Suprapubic skin (tissue), 4 donors: ENCODE data around the gene FAM170B. TPM values are rescaled to one million over a fixed set of nuclear protein-coding genes. Genes with fewer than 3 reads are reported as not detected.

Experiments
- DNase-seq, 2 donors: peaks; one replicate each; pipeline ENCODE4 v3.0.0-alpha.2; 2019; ENCODE audit warnings: low spot score in 2 of 2
- H3K27ac ChIP-seq: fragments of 200-600 bp; sonication (generic); one replicate; pipeline ENCODE4 v1.5.1; 2019
- H3K27me3 ChIP-seq: fragments of 200-600 bp; sonication (generic); one replicate; pipeline ENCODE4 v1.5.1; 2019
- H3K36me3 ChIP-seq: fragments of 200-600 bp; sonication (generic); one replicate; pipeline ENCODE4 v1.5.1; 2019
- H3K4me1 ChIP-seq: fragments of 200-600 bp; sonication (generic); one replicate; pipeline ENCODE4 v1.5.1; 2019
- H3K4me3 ChIP-seq: fragments of 200-600 bp; sonication (generic); one replicate; pipeline ENCODE4 v1.5.1; 2019; ENCODE audit warnings: mild to moderate bottlenecking
- H3K9me3 ChIP-seq: fragments of 200-600 bp; sonication (generic); one replicate; pipeline ENCODE4 v1.5.1; 2019
- EP300 ChIP-seq: sonication (generic); formaldehyde crosslinking; IDR thresholded peaks from one replicate; pipeline ENCODE4 v1.6.1; 2017; ENCODE audit warnings: antibody characterized with exemption
- POLR2A ChIP-seq, 2 donors: fragments of 450-650 bp; IDR thresholded peaks; one replicate each; pipeline ENCODE4 v1.6.1; 2017; ENCODE audit warnings: antibody characterized with exemption in 2 of 2, mild to moderate bottlenecking in 2 of 2, moderate library complexity in 2 of 2
- POLR2AphosphoS5 ChIP-seq, 3 donors: sonication (generic); formaldehyde crosslinking; IDR thresholded peaks; one replicate each; pipeline ENCODE4 v1.6.1; 2017; ENCODE audit warnings: antibody characterized with exemption in 3 of 3
- WGBS: methylation state at CpG from one replicate; pipeline ENCODE4 v1.1.5; 2018; 5-methylcytosine and 5-hydroxymethylcytosine counted together
- total RNA-seq, 4 donors: library from RNA; depleted of rRNA; stranded (reverse); fragments of >200 nt; gene quantifications; one replicate each; pipeline ENCODE4 v1.1.0, GENCODE V29; 2016
- TF ChIP-seq, protein P1 (sequence below), 2 donors: fragments of 200-600 bp in 1 of 2; fragments of 450-650 bp in 1 of 2; sonication (generic) in 1 of 2; IDR thresholded peaks; one replicate each; pipeline ENCODE4 v1.5.1; 2016 to 2019; ENCODE audit warnings: antibody characterized with exemption in 2 of 2, mild to moderate bottlenecking in 1 of 2, moderate library complexity in 1 of 2

The FAM170B gene
- total RNA-seq, 4 donors from 2014 or later = not detected

GRCh38 chr10:49094646-49095045, 39.2 kb downstream of the FAM170B start:
- H3K4me3 ChIP-seq = no peak overlapping the region
- TF ChIP-seq, protein P1, sequence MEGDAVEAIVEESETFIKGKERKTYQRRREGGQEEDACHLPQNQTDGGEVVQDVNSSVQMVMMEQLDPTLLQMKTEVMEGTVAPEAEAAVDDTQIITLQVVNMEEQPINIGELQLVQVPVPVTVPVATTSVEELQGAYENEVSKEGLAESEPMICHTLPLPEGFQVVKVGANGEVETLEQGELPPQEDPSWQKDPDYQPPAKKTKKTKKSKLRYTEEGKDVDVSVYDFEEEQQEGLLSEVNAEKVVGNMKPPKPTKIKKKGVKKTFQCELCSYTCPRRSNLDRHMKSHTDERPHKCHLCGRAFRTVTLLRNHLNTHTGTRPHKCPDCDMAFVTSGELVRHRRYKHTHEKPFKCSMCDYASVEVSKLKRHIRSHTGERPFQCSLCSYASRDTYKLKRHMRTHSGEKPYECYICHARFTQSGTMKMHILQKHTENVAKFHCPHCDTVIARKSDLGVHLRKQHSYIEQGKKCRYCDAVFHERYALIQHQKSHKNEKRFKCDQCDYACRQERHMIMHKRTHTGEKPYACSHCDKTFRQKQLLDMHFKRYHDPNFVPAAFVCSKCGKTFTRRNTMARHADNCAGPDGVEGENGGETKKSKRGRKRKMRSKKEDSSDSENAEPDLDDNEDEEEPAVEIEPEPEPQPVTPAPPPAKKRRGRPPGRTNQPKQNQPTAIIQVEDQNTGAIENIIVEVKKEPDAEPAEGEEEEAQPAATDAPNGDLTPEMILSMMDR (IDR thresholded peaks at IDR 0.05) = no peak
- TF ChIP-seq POLR2AphosphoS5 (IDR thresholded peaks at IDR 0.05) (no peak), EP300 (no peak), POLR2A (IDR thresholded peaks at IDR 0.05) (no peak)
- no peaks in the 10 kb centered on the region for H3K9me3 ChIP-seq
- WGBS = 73% methylated on average over 4 of the region's 4 CpGs
- no peaks in the 10 kb centered on the region for H3K27me3 ChIP-seq
- no peak overlapping the region for H3K27ac ChIP-seq
- no peak for DNase-seq
- peaks cover 11% of the 10 kb centered on the region for H3K4me1 ChIP-seq
- no peaks in the 10 kb centered on the region for H3K36me3 ChIP-seq

GRCh38 chr10:49093922-49094321, 39.9 kb downstream of the FAM170B start:
- Histone ChIP-seq H3K4me3 (no peak overlapping the region), H3K27ac (no peak overlapping the region), H3K27me3 (no peaks in the 10 kb centered on the region), H3K36me3 (no peaks in the 10 kb centered on the region), H3K4me1 (peaks cover 12% of the 10 kb centered on the region), H3K9me3 (no peaks in the 10 kb centered on the region)
- DNase-seq = no peak
- TF ChIP-seq POLR2AphosphoS5 (IDR thresholded peaks at IDR 0.05) (no peak), POLR2A (IDR thresholded peaks at IDR 0.05) (no peak), EP300 (no peak)
- TF ChIP-seq, protein P1 (IDR thresholded peaks at IDR 0.05) = no peak
- WGBS = 97% methylated on average over 10 of the region's 10 CpGs

DNA sequence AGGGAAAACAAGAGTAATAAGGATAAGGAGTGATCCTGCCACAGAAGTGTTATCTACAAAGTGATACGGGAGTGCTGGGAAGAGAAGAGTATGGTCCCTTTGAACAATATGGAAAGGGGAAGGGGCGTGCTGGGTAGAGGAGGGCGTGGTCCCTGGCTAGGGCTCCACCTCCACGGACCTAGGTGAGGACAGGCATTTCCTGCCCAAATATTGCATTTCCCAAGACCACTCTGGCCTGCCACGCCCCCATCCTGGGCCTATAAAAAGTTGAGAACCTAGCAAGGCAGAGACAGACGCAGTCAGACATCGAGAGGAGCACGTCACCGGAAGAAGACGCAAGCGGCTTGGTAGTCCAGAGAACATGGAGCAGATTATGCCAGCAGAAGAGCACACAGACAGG, 41.3 kb downstream of the FAM170B start:
- Histone ChIP-seq H3K36me3 (no peaks in the 10 kb centered on the region), H3K9me3 (no peaks in the 10 kb centered on the region), H3K4me3 (no peak overlapping the region), H3K27ac (no peak overlapping the region), H3K4me1 (peaks cover 12% of the 10 kb centered on the region), H3K27me3 (no peaks in the 10 kb centered on the region)
- DNase-seq = no peak
- WGBS = 93% methylated on average over 11 of the region's 11 CpGs
- TF ChIP-seq POLR2AphosphoS5 (IDR thresholded peaks at IDR 0.05) (no peak), EP300 (no peak), POLR2A (IDR thresholded peaks at IDR 0.05) (no peak)
- TF ChIP-seq, protein P1 (IDR thresholded peaks at IDR 0.05) = no peak

DNA sequence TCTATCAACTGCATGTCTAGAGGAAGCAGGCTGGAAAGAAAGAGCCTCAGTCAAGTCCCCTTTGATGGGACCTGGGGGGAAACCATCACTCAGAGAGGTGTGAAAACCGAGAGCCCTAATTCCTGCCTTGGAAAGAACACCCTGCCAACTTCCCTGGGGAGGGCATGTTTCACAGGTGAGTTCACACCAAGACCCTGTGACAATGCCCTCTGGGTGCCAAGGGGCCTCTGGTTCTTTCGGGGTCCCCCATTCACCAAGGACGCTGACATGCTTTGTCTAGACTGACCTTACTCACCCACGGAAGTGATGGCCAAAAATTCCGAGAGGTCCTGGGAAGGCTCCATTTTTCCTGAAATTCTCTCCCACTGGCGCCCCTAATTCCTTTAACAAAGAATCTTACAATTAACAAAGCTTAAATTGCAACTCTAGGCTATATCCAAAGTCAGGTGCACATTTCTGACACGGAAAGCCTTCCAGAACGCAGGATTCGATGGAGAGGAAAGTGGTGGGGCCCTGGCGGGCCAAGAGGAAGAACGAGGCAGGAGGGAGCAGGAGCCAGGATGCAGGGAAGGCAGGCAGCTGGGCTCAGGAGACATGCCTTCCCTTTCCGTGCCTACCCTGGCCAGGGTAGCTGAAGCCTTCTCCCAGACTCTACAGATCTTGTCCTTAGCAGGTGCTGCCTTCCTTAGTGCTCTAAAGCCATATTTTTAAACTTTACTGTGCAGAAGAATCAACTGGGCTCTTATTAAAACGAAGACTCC, 42.2 kb downstream of the FAM170B start:
- no peak overlapping the region for H3K4me3 ChIP-seq
- WGBS = 94% methylated on average over 13 of the region's 13 CpGs
- no peaks in the 10 kb centered on the region for H3K9me3 ChIP-seq
- no peak overlapping the region for H3K27ac ChIP-seq
- peaks cover 12% of the 10 kb centered on the region for H3K4me1 ChIP-seq
- H3K27me3 ChIP-seq = no peaks in the 10 kb centered on the region
- no peaks in the 10 kb centered on the region for H3K36me3 ChIP-seq
- no peak for TF ChIP-seq POLR2AphosphoS5 (IDR thresholded peaks at IDR 0.05)
- TF ChIP-seq EP300 = no peak
- TF ChIP-seq, protein P1 (IDR thresholded peaks at IDR 0.05) = no peak
- no peak for TF ChIP-seq POLR2A (IDR thresholded peaks at IDR 0.05)
- no peak for DNase-seq

DNA sequence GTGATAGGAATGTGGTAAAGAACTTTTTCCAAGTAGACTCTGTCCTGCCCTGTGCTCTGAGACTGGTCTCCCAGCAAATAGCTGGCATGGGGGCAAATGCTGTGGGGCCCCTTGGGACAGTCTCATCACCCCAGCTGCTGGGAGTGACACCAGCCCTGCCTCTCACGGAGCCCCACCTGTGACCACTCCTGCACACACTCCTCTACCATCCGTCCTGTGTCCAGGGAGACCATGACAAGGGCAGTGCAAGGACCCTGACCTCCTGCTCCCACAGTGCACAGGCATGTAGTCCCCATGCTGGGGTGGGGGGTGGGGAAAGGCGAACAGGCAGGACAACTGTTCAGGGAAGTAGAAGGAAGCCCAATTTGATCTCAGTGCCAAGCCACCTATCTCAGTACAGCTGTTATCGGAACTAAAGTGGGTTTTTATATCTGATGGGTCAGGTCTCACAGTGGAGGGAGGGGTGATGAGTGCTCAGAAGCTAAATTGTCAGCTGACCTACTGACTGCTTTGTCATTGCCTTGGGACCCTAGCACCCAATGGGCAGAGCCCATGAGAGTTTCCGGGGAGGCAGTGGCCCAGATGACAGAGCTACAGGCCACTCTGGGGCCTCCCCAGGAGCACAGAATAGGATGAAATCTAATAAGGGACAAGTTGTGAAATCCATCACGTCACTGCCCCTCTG, 43.0 kb downstream of the FAM170B start:
- peaks cover 12% of the 10 kb centered on the region for H3K4me1 ChIP-seq
- H3K27ac ChIP-seq = no peak overlapping the region
- no peak overlapping the region for H3K4me3 ChIP-seq
- H3K27me3 ChIP-seq = no peaks in the 10 kb centered on the region
- 94% methylated on average over 3 of the region's 6 CpGs for WGBS
- H3K36me3 ChIP-seq = no peaks in the 10 kb centered on the region
- DNase-seq = no peak
- H3K9me3 ChIP-seq = no peaks in the 10 kb centered on the region
- TF ChIP-seq, protein P1 (IDR thresholded peaks at IDR 0.05) = no peak
- TF ChIP-seq EP300 (no peak), POLR2A (IDR thresholded peaks at IDR 0.05) (no peak), POLR2AphosphoS5 (IDR thresholded peaks at IDR 0.05) (no peak)
